OCI-LY7 (cell line): Measurements from ENCODE around the gene CNTNAP1. TPM values are rescaled to one million over a fixed set of nuclear protein-coding genes. Genes with fewer than 3 reads are reported as not detected.

Experiments used
- BruUV-seq: library from RNA; stranded (reverse); fragments of 400-500 nt; replicated peaks from 2 replicates; lab custom pipeline; 2021; lab: Mats Ljungman, UMichigan
- CTCF ChIA-PET: fragments of 300-600 bp; sonication (Branson Sonifier 250); formaldehyde crosslinking; loops from one replicate; lab custom pipeline; 2022; ENCODE audit warnings: antibody characterized with exemption; ENCODE audit not compliant: unreplicated experiment; lab: Charles Lee
- POLR2A ChIA-PET: fragments of 300-600 bp; sonication (Branson Sonifier 250); formaldehyde crosslinking; loops from one replicate; lab custom pipeline; 2022; ENCODE audit warnings: antibody characterized with exemption; lab: Charles Lee
- DNase-seq: peaks from one replicate; pipeline ENCODE4 v3.0.0-alpha.2; 2015; ENCODE audit warnings: low spot score
- H2AFZ ChIP-seq: fragments of 200-600 bp; sonication (generic), shearing (Covaris generic); 2 replicates; pipeline ENCODE4 v1.6.1; 2014; ENCODE audit warnings: mild to moderate bottlenecking, antibody characterized with exemption, low read length, moderate library complexity
- H3K27ac ChIP-seq: fragments of 200-600 bp; sonication (generic); 2 replicates; pipeline ENCODE4 v1.5.1; 2014; ENCODE audit warnings: mixed run types, low read depth, mild to moderate bottlenecking, moderate library complexity, low read length, inconsistent platforms; ENCODE audit not compliant: poor library complexity, severe bottlenecking
- H3K36me3 ChIP-seq: fragments of 200-600 bp; sonication (generic); 2 replicates; pipeline ENCODE4 v1.6.1; 2014; ENCODE audit warnings: mild to moderate bottlenecking, antibody characterized with exemption, low read length, moderate library complexity, mixed read lengths; ENCODE audit not compliant: insufficient read depth
- H3K4me1 ChIP-seq: fragments of 200-600 bp; sonication (generic); 2 replicates; pipeline ENCODE4 v1.5.1; 2014; ENCODE audit warnings: mild to moderate bottlenecking, low read length; ENCODE audit not compliant: insufficient read depth, poor library complexity, severe bottlenecking
- H3K4me2 ChIP-seq: fragments of 200-600 bp; sonication (generic); 2 replicates; pipeline ENCODE4 v1.6.1; 2014; ENCODE audit warnings: mild to moderate bottlenecking, low read length
- H3K4me3 ChIP-seq: fragments of 200-600 bp; sonication (generic); 2 replicates; pipeline ENCODE4 v1.5.1; 2014; ENCODE audit warnings: mild to moderate bottlenecking, low read depth, low read length; ENCODE audit not compliant: poor library complexity, severe bottlenecking
- H3K79me2 ChIP-seq: fragments of 200-600 bp; sonication (generic); 2 replicates; pipeline ENCODE4 v1.6.1; 2016; ENCODE audit warnings: low read depth, mild to moderate bottlenecking, low read length, moderate library complexity, mixed read lengths; ENCODE audit not compliant: insufficient read depth
- H3K9me2 ChIP-seq: fragments of 200-600 bp; sonication (generic); 2 replicates; pipeline ENCODE4 v1.6.1; 2016; ENCODE audit warnings: mild to moderate bottlenecking, low read length, mixed read lengths; ENCODE audit not compliant: insufficient read depth
- H3K9me3 ChIP-seq: fragments of 200-600 bp; sonication (generic); 2 replicates; pipeline ENCODE4 v1.6.1; 2014; ENCODE audit warnings: mild to moderate bottlenecking, mixed run types, low read length, mixed read lengths
- H4K20me1 ChIP-seq: fragments of 200-600 bp; sonication (generic); 2 replicates; pipeline ENCODE4 v1.6.1; 2014; ENCODE audit warnings: mild to moderate bottlenecking, antibody characterized with exemption, low read length, moderate library complexity, mixed read lengths; ENCODE audit not compliant: insufficient read depth
- EZH2phosphoT487 ChIP-seq: fragments of 200-600 bp; sonication (generic); IDR thresholded peaks from 2 replicates; pipeline ENCODE4 v1.6.1; 2018; ENCODE audit warnings: low read depth, borderline replicate concordance, mild to moderate bottlenecking, mixed run types, antibody characterized with exemption, low read length, moderate library complexity, mixed read lengths
- intact Hi-C: fragments of 100-400 bp; cut with micrococcal nuclease; formaldehyde crosslinking; loops from one replicate; pipeline ENCODE4 v1.10.0; 2022; ENCODE audit not compliant: unreplicated experiment
- total RNA-seq, 2 experiments: library from RNA; depleted of rRNA in 1 of 2; stranded (reverse); fragments of >200 nt in 1 of 2; shearing (Covaris generic) in 1 of 2; gene quantifications; 2 replicates each; pipeline ENCODE4 v1.2.3, GENCODE V29; 2014 to 2022
- TF ChIP-seq, protein P1 (sequence below): fragments of 200-600 bp; sonication (generic); conservative IDR thresholded peaks from 2 replicates; pipeline ENCODE4 v1.5.1; 2014; ENCODE audit warnings: mild to moderate bottlenecking, antibody characterized with exemption, low read length, moderate library complexity, mixed read lengths

Gene CNTNAP1
- total RNA-seq, 2 experiments from 2014 or later = 1.0 to 6.8 TPM

DNA sequence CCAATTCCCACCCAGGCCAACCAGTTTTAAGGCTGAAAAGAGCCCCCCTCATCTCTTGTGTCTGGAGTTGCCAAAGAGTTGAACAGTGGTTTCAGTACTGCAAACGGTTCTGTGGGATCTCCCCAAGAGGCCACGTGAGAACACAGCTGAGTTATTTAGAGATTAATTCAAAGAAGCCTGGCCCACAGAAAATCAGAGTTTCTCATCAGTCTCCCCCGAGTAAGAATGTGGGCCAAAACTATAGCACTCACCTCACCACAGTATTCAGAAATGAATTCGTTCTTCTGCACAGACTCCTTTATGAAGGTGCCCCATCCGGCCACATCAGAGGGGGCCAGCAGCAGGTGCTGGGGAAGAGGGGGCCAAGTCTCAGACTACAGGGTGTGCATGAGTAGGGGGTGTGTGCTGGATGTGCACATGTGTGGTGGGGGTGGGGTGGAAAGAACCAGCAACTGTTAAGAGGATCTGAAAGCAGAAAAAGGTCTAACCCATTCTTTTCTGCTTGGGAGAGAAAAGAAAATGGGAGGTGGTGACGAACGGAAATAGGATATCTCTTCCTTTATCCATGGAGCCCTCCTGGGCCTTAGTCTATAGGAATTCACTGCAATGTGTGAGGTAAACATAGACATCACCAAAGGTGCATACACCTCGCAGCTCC is 22.6 kb downstream of the CNTNAP1 start:
- H3K4me3 ChIP-seq = no peak overlapping the region
- no TSS peak for BruUV-seq
- POLR2A ChIA-PET = interaction anchor here (0.5 to 0.7 kb wide), 2 partner anchors 134 to 278 kb away, joined by 3 to 5 read pairs; no protein-coding TSS in a partner anchor

DNA sequence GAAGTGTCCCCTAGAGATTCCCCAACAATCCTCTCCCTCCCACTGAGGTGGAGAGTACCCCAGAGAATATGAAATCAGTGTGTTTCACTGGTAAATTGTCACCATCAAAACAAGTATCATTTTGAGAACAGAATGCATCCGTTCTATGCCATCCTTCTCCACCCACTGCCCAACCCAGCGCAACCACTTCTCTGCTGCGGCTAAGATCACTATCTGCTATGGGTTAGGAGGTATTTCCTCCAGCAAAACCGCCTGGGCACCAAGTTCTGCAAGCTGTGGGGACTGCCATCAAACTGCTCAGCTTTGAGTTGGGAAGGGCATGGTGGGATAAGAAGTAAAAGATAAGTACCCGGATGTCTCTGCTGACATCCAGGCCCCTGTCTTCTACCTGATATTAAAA is 24.4 kb downstream of the CNTNAP1 start:
- H3K27ac ChIP-seq = no peak overlapping the region
- POLR2A ChIA-PET = interaction anchor here (0.6 to 1.0 kb wide), 2 partner anchors 42 to 46 kb away, joined by 3 read pairs; no protein-coding TSS in a partner anchor
- no peaks in the 10 kb centered on the region for H3K9me3 ChIP-seq
- no peaks in the 10 kb centered on the region for H4K20me1 ChIP-seq
- no peaks in the 10 kb centered on the region for H3K9me2 ChIP-seq
- TF ChIP-seq, protein P1, sequence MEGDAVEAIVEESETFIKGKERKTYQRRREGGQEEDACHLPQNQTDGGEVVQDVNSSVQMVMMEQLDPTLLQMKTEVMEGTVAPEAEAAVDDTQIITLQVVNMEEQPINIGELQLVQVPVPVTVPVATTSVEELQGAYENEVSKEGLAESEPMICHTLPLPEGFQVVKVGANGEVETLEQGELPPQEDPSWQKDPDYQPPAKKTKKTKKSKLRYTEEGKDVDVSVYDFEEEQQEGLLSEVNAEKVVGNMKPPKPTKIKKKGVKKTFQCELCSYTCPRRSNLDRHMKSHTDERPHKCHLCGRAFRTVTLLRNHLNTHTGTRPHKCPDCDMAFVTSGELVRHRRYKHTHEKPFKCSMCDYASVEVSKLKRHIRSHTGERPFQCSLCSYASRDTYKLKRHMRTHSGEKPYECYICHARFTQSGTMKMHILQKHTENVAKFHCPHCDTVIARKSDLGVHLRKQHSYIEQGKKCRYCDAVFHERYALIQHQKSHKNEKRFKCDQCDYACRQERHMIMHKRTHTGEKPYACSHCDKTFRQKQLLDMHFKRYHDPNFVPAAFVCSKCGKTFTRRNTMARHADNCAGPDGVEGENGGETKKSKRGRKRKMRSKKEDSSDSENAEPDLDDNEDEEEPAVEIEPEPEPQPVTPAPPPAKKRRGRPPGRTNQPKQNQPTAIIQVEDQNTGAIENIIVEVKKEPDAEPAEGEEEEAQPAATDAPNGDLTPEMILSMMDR = no peak
- no peak for TF ChIP-seq EZH2phosphoT487
- peaks cover 92% of the 10 kb centered on the region for H3K36me3 ChIP-seq
- no peak overlapping the region for H2AFZ ChIP-seq
- H3K4me1 ChIP-seq = peaks cover 14% of the 10 kb centered on the region
- H3K4me2 ChIP-seq = no peak overlapping the region
- CTCF ChIA-PET = no interaction called here
- BruUV-seq = no TSS peak
- no peak for DNase-seq
- H3K79me2 ChIP-seq = no peaks in the 10 kb centered on the region
- intact Hi-C loops = no loop called here
- no peak overlapping the region for H3K4me3 ChIP-seq

More for the DNA sequence above, 22.6 kb downstream of the CNTNAP1 start:
- H3K4me2 ChIP-seq = peak overlapping the region; percentile 30; the same call in 1 of the 2 replicates
- DNase-seq = peak; percentile 43
- intact Hi-C loops = loop anchor here (1.0 kb wide), 1 partner anchor 127 kb away; no protein-coding TSS in a partner anchor
- H3K79me2 ChIP-seq = no peaks in the 10 kb centered on the region
- peaks cover 14% of the 10 kb centered on the region for H3K4me1 ChIP-seq
- peaks cover 75% of the 10 kb centered on the region for H3K36me3 ChIP-seq
- no peaks in the 10 kb centered on the region for H4K20me1 ChIP-seq
- no peaks in the 10 kb centered on the region for H3K9me2 ChIP-seq
- peak overlapping the region; percentile 50 for H3K27ac ChIP-seq
- H3K9me3 ChIP-seq = no peaks in the 10 kb centered on the region
- TF ChIP-seq EZH2phosphoT487 = no peak
- TF ChIP-seq, protein P1 = no peak
- CTCF ChIA-PET = no interaction called here
- H2AFZ ChIP-seq = no peak overlapping the region

DNA sequence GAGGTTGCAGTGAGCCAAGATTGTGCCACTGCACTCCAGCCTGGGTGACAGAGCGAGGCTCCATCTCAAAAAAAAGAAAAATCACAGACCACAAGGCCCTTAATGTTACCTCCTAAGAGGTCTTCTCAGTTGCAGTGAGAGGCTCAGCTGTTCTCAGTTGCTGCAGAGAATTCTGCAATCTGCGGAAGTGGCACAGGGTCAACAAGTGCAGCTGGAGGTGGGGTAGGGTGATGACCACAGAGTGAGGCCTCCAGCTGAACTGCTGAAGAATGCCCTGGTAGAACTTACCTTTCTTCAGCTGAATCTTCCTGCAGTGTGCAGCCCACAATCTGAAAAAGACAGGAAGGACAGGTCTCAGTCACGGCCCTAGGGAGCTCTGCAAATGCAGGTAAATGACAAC is 26.3 kb downstream of the CNTNAP1 start:
- no peaks in the 10 kb centered on the region for H3K9me2 ChIP-seq
- BruUV-seq = no TSS peak
- H3K9me3 ChIP-seq = no peaks in the 10 kb centered on the region
- ChIA-PET CTCF (interaction anchor here (1.1 kb wide), 1 partner anchor 55 kb away, joined by 4 read pairs; no protein-coding TSS in a partner anchor), POLR2A (interaction anchor here (1.0 to 1.4 kb wide), 2 partner anchors 9 to 19 kb away, joined by 3 read pairs; no protein-coding TSS in a partner anchor)
- no peak overlapping the region for H3K4me3 ChIP-seq
- no peak overlapping the region for H3K27ac ChIP-seq
- intact Hi-C loops = no loop called here
- no peak for DNase-seq
- peaks cover 11% of the 10 kb centered on the region for H3K4me1 ChIP-seq
- H4K20me1 ChIP-seq = no peaks in the 10 kb centered on the region
- no peak overlapping the region for H3K4me2 ChIP-seq
- TF ChIP-seq, protein P1 = no peak
- no peak for TF ChIP-seq EZH2phosphoT487
- H3K36me3 ChIP-seq = peaks cover 94% of the 10 kb centered on the region
- H3K79me2 ChIP-seq = no peaks in the 10 kb centered on the region
- H2AFZ ChIP-seq = no peak overlapping the region
